ENCODE results near the gene TENM4.

TENM4 gene

DNA sequence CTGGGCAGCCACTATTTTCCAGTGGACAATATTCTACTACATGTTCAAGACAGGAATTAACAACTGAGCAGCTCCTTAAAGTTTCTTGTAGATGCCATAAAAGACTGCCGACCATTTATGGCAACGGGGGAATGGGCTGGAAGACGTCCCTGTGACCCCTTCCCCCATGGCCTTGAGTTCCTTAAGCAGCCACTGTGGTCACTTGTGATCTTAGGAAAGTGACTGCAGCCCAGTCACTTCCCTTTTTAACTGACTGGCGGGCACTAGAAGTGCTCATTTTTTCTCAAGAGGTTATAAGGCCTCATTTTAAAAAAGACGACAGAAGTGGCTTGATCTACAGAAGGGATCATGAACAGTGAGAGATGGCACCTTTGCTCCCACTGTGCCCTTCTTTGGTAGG, 713.0 kb downstream of the TENM4 start:
- DNase-seq (ENCODE audit: low spot score): no peak
- TF ChIP-seq, protein P1, sequence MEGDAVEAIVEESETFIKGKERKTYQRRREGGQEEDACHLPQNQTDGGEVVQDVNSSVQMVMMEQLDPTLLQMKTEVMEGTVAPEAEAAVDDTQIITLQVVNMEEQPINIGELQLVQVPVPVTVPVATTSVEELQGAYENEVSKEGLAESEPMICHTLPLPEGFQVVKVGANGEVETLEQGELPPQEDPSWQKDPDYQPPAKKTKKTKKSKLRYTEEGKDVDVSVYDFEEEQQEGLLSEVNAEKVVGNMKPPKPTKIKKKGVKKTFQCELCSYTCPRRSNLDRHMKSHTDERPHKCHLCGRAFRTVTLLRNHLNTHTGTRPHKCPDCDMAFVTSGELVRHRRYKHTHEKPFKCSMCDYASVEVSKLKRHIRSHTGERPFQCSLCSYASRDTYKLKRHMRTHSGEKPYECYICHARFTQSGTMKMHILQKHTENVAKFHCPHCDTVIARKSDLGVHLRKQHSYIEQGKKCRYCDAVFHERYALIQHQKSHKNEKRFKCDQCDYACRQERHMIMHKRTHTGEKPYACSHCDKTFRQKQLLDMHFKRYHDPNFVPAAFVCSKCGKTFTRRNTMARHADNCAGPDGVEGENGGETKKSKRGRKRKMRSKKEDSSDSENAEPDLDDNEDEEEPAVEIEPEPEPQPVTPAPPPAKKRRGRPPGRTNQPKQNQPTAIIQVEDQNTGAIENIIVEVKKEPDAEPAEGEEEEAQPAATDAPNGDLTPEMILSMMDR (IDR thresholded peaks at IDR 0.05; ENCODE audit: extremely low read depth, missing control alignments): no peak

DNA sequence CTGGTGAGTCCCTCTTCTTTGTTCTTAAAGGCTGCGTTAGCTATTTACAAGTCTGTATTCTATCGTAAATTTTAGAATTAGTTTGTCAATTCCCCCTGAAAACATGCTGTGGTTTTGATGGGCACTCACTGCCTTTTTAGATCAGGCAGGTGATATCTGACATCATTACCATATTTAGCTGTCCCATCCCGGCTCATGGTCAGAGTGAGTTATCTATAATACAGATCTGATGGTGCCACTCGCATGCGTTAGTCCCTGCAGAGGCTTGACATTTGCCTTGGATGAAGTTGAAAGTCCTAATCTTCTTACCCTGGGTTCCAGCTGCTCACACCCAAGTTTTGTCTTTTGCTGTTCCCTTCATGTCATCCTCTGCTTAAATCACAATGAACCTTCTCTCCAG, 715.6 kb downstream of the TENM4 start:
- no peak for DNase-seq (ENCODE audit: low spot score)
- TF ChIP-seq, protein P1 (IDR thresholded peaks at IDR 0.05; ENCODE audit: extremely low read depth, missing control alignments): no peak

DNA sequence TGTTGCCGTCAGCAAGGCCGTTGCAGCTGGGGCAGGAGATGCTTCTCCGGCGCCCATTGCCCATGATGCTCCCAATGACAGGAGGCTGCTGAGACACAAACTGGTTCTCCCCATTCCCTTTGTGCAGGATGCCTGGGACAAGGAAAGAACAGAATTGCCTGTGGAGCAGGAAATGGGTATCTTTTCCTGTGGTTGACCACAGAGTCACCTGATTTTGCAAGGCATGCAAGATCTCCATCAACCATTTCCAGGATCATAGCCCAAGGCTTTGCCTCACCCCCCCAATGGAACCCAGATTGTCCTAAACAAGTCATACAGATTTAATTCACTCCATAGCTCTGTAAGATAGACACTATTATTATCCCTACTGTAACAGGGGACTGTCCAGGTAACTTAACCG, 718.0 kb downstream of the TENM4 start:
- TF ChIP-seq, protein P1 (IDR thresholded peaks at IDR 0.05; ENCODE audit: extremely low read depth, missing control alignments): no peak
- DNase-seq (ENCODE audit: low spot score): no peak

DNA sequence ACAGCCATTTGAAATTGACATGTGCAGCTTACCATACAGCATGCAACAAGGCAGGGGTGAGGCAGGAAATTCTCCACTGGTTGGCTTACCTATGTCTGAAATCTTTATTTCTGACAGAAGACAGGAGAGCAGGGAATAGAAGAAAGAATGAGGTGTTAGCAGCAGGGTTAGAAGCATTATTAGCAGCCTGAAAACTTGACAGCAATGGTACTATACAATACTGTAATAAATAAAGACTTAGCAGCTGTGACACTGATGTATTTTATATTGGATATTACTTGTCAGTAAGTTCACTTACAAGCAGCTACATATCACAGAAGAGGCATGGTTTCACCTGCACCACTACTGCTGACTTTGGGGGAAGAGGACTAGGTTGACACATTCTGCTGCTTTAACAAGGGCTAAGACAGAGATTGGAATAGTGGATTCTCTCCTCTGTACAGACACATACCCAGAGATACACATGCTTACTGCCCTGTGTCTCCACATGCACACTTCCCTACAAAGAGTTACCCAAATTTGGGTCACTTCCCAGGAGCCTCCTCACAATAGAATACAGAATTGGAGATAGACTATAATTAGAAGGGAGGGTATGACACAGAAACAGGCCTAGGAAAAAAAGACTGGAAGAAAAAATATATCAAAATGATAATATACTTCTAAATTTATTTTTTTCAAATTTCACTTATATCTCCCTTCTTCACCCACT, 720.4 kb downstream of the TENM4 start:
- TF ChIP-seq, protein P1 (IDR thresholded peaks at IDR 0.05; ENCODE audit: extremely low read depth, missing control alignments): no peak
- DNase-seq (ENCODE audit: low spot score): no peak

DNA sequence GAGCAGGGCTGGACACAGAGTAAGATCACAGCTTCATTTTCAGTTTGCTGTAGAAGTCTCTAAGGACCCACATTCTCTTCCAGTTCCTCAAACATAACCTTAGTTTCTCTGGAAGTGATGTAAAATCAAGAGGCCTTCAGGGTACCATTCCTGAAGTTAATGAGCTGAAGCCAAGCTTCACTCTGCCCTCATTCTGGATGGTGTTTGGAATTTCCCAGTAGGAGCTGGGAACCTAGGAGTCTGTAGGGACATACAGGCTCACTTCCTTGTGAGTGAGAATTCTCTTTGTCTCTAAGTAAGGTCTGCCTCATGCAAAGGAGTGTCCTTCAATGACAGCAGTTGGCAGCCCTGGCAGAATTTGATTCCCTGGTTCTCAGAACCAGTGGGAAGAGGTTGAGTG, 723.8 kb downstream of the TENM4 start:
- TF ChIP-seq, protein P1 (IDR thresholded peaks at IDR 0.05; ENCODE audit: extremely low read depth, missing control alignments): no peak
- no peak for DNase-seq (ENCODE audit: low spot score)

GRCh38 chr11:78715639-78716311, 725.1 kb downstream of the TENM4 start:
- TF ChIP-seq, protein P1 (IDR thresholded peaks at IDR 0.05; ENCODE audit: extremely low read depth, missing control alignments): peak; percentile 59

DNA sequence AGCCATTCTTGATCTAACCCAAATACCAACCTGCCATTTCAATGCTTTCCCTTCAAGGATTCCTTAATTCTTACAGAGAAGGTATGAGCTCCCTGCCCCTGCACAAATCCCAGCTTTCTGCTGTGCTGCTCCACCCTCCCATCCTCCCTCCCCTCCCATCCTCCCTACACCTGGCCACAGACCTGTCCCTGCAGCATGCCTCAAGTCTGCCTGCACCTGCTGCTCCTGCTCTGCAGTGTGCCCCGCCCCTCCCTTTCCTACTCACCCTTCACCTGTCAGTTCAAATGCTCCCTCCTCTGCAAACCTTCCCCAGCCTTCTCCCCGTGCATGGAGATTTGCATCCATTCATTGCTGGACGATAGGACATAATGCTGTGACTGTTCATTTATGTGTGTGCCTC, 726.3 kb downstream of the TENM4 start:
- TF ChIP-seq, protein P1 (IDR thresholded peaks at IDR 0.05; ENCODE audit: extremely low read depth, missing control alignments): no peak

More at GRCh38 chr11:78715639-78716311, 725.1 kb downstream of the TENM4 start:
- peak; percentile 53 for DNase-seq (ENCODE audit: low spot score)

More for the DNA sequence above, 726.3 kb downstream of the TENM4 start:
- no peak for DNase-seq (ENCODE audit: low spot score)

All from GM20000 (cell line).